HEK293 (cell line): Measurements from ENCODE around the gene ADGRD1.

Experiments
- YY1 ChIP-seq: fragments of 450-650 bp; formaldehyde crosslinking; IDR thresholded peaks from 2 replicates; pipeline ENCODE4 v1.5.1; 2018; ENCODE audit warnings: missing biosample characterization, missing genetic modification characterization
- ZBTB48 ChIP-seq: fragments of 450-650 bp; formaldehyde crosslinking; IDR thresholded peaks from 2 replicates; pipeline ENCODE4 v1.5.1; 2016; ENCODE audit warnings: missing biosample characterization, missing genetic modification characterization
- ZNF121 ChIP-seq: fragments of 450-650 bp; formaldehyde crosslinking; IDR thresholded peaks from 2 replicates; pipeline ENCODE4 v1.5.1; 2016; ENCODE audit warnings: missing biosample characterization, missing genetic modification characterization
- ZNF596 ChIP-seq: fragments of 450-650 bp; IDR thresholded peaks from 2 replicates; pipeline ENCODE4 v1.5.0; 2018; ENCODE audit warnings: missing biosample characterization, mild to moderate bottlenecking, missing genetic modification characterization, moderate library complexity
- ZSCAN30 ChIP-seq: fragments of 450-650 bp; IDR thresholded peaks from 2 replicates; pipeline ENCODE4 v1.5.1; 2018; ENCODE audit warnings: missing biosample characterization, mild to moderate bottlenecking, missing genetic modification characterization, moderate library complexity
- TF ChIP-seq, protein P1 (sequence below): fragments of 450-650 bp; formaldehyde crosslinking; IDR thresholded peaks from 2 replicates; pipeline ENCODE4 v1.5.1; 2016; ENCODE audit warnings: missing biosample characterization, missing genetic modification characterization
- TF ChIP-seq, protein P2 (sequence below): fragments of 450-650 bp; formaldehyde crosslinking; IDR thresholded peaks from 2 replicates; pipeline ENCODE4 v1.5.1; 2017; ENCODE audit warnings: missing biosample characterization, missing genetic modification characterization

DNA sequence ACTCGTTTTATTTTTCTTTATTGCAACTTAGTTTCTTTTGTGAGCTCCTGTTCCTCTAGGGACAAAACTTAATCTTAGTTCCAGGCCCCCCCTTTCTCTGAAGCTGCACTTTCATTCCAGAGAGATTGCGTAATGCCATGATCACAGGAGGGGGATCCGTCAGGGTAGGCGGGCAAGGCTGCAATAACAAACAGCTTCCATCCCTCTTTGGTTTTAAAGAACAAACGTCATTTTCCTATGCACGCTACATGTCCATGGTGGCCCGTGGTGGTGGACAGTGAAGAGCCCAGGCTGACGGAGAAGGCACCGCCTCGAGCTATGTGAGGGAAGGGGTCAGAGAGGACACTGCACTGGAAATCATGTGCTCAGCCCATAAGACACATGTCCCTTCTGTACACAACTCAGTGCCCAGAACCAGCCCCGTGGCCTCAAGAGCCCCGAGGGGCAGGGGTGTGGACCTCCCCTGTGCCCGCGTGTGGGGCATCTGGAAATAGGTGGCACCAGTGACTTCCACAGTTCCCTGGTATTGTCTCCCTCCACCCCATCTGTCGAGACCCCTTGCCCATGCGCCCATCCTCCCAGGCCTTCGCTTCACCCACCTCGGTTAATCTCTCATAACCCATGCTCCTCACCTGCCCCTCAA lies 161.4 kb downstream of the ADGRD1 start:
- TF ChIP-seq, protein P1, sequence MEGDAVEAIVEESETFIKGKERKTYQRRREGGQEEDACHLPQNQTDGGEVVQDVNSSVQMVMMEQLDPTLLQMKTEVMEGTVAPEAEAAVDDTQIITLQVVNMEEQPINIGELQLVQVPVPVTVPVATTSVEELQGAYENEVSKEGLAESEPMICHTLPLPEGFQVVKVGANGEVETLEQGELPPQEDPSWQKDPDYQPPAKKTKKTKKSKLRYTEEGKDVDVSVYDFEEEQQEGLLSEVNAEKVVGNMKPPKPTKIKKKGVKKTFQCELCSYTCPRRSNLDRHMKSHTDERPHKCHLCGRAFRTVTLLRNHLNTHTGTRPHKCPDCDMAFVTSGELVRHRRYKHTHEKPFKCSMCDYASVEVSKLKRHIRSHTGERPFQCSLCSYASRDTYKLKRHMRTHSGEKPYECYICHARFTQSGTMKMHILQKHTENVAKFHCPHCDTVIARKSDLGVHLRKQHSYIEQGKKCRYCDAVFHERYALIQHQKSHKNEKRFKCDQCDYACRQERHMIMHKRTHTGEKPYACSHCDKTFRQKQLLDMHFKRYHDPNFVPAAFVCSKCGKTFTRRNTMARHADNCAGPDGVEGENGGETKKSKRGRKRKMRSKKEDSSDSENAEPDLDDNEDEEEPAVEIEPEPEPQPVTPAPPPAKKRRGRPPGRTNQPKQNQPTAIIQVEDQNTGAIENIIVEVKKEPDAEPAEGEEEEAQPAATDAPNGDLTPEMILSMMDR (tag by site-specific recombination) = no peak
- TF ChIP-seq YY1 (tag by site-specific recombination) (no peak), ZBTB48 (tag by site-specific recombination) (no peak), ZSCAN30 (tag by site-specific recombination) (no peak), ZNF121 (tag by site-specific recombination) (no peak), ZNF596 (tag by site-specific recombination) (no peak)
- TF ChIP-seq, protein P2, sequence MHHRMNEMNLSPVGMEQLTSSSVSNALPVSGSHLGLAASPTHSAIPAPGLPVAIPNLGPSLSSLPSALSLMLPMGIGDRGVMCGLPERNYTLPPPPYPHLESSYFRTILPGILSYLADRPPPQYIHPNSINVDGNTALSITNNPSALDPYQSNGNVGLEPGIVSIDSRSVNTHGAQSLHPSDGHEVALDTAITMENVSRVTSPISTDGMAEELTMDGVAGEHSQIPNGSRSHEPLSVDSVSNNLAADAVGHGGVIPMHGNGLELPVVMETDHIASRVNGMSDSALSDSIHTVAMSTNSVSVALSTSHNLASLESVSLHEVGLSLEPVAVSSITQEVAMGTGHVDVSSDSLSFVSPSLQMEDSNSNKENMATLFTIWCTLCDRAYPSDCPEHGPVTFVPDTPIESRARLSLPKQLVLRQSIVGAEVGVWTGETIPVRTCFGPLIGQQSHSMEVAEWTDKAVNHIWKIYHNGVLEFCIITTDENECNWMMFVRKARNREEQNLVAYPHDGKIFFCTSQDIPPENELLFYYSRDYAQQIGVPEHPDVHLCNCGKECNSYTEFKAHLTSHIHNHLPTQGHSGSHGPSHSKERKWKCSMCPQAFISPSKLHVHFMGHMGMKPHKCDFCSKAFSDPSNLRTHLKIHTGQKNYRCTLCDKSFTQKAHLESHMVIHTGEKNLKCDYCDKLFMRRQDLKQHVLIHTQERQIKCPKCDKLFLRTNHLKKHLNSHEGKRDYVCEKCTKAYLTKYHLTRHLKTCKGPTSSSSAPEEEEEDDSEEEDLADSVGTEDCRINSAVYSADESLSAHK (tag by site-specific recombination) = no peak
